Activated naive CD4-positive, alpha-beta T cell (primary cell): ENCODE data around the gene MYRIP.

Experiments used
- DNase-seq, 4 experiments: peaks; one replicate each; lab custom pipeline; 2025; lab: John Stamatoyannopoulos, UW

The MYRIP gene

GRCh38 chr3:39905788-39906187 lies 96.4 kb downstream of the MYRIP start:
- no peak for DNase-seq

GRCh38 chr3:39907981-39908380 lies 98.6 kb downstream of the MYRIP start:
- no peak for DNase-seq

GRCh38 chr3:39910135-39910534 lies 100.7 kb downstream of the MYRIP start:
- DNase-seq: no peak

GRCh38 chr3:39910826-39911464 lies 101.5 kb downstream of the MYRIP start:
- no peak for DNase-seq

GRCh38 chr3:39911465-39912309 lies 102.3 kb downstream of the MYRIP start:
- no peak for DNase-seq

- DNase-seq: no peak
Observed at GRCh38 chr3:39915027-39915426, 105.6 kb downstream of the MYRIP start.

GRCh38 chr3:39917065-39917773 lies 107.8 kb downstream of the MYRIP start:
- no peak for DNase-seq

GRCh38 chr3:39919281-39919680 lies 109.9 kb downstream of the MYRIP start:
- no peak for DNase-seq

GRCh38 chr3:39920271-39920670 lies 110.9 kb downstream of the MYRIP start:
- DNase-seq: no peak

- no peak for DNase-seq
Observed at GRCh38 chr3:39927479-39927878, 118.1 kb downstream of the MYRIP start.

- DNase-seq: no peak
Observed at GRCh38 chr3:39933986-39934693, 124.7 kb downstream of the MYRIP start.

GRCh38 chr3:39934696-39935095 lies 125.3 kb downstream of the MYRIP start:
- DNase-seq: no peak

GRCh38 chr3:39935261-39935660 lies 125.9 kb downstream of the MYRIP start:
- no peak for DNase-seq

GRCh38 chr3:39936848-39937247 lies 127.4 kb downstream of the MYRIP start:
- DNase-seq: no peak

- DNase-seq: no peak
Observed at GRCh38 chr3:39937315-39937714, 127.9 kb downstream of the MYRIP start.

- no peak for DNase-seq
Observed at GRCh38 chr3:39937874-39938273, 128.5 kb downstream of the MYRIP start.

GRCh38 chr3:39941931-39942330 lies 132.5 kb downstream of the MYRIP start:
- DNase-seq: no peak

- no peak for DNase-seq
Observed at GRCh38 chr3:39960515-39961191, 151.2 kb downstream of the MYRIP start.

- no peak for DNase-seq
Observed at GRCh38 chr3:39961230-39961629, 151.8 kb downstream of the MYRIP start.

- DNase-seq: no peak
Observed at GRCh38 chr3:39962581-39962980, 153.2 kb downstream of the MYRIP start.

GRCh38 chr3:39965461-39965860 lies 156.1 kb downstream of the MYRIP start:
- no peak for DNase-seq

GRCh38 chr3:39965997-39966396 lies 156.6 kb downstream of the MYRIP start:
- no peak for DNase-seq
